Upper lobe of right lung (tissue), 1 donor: ENCODE data around the gene PDE6B. TPM values are rescaled to one million over a fixed set of nuclear protein-coding genes. Genes with fewer than 3 reads are reported as not detected.
A peak's percentile ranks its signal among the peaks of the same experiment; 100 is the strongest.

Experiments used
- ATAC-seq: fragments of 200-7000 bp; cut with Tn5 transposase; one replicate; pipeline ENCODE4 v1.9.1; 2020; ENCODE audit warnings: mild to moderate bottlenecking, moderate library complexity
- DNase-seq: peaks from one replicate; pipeline ENCODE4 v3.0.0-alpha.2; 2020
- H3K27ac ChIP-seq: fragments of 200-600 bp; one replicate; pipeline ENCODE4 v1.8.0; 2022
- H3K27me3 ChIP-seq: fragments of 200-600 bp; one replicate; pipeline ENCODE4 v1.8.0; 2022; ENCODE audit warnings: mild to moderate bottlenecking
- H3K36me3 ChIP-seq: fragments of 200-600 bp; one replicate; pipeline ENCODE4 v1.8.0; 2022
- H3K4me1 ChIP-seq: fragments of 200-600 bp; one replicate; pipeline ENCODE4 v1.8.0; 2022
- H3K4me3 ChIP-seq: fragments of 200-600 bp; one replicate; pipeline ENCODE4 v1.8.0; 2022; ENCODE audit warnings: mild to moderate bottlenecking
- H3K9me3 ChIP-seq: fragments of 200-600 bp; one replicate; pipeline ENCODE4 v1.8.0; 2022
- CTCF ChIP-seq: fragments of 200-600 bp; IDR thresholded peaks from one replicate; pipeline ENCODE4 v1.8.0; 2022; ENCODE audit warnings: antibody characterized with exemption
- intact Hi-C: fragments of 100-400 bp; cut with DNase I; formaldehyde crosslinking; loops from one replicate; pipeline ENCODE4 v1.11.0; 2022
- total RNA-seq: library from RNA; stranded (reverse); fragmentation: NEBNext Ultra II Directional; extraction: Animal tissue kit (Norgen Biotek cat#: 25700); gene quantifications from one replicate; pipeline ENCODE4 v1.2.1, GENCODE V29; 2021
- donor health status: DM: no; HTN: yes; CAD: no; lungs with severe emphysema.

PDE6B gene
- total RNA-seq, 1 donor from 2014 or later = 9.1 TPM

GRCh38 chr4:629915-630641 lies 4.7 kb downstream of the PDE6B start:
- Histone ChIP-seq H3K27ac (no peak overlapping the region), H3K4me3 (no peak overlapping the region), H3K36me3 (no peaks in the 10 kb centered on the region), H3K27me3 (peaks cover 6% of the 10 kb centered on the region), H3K9me3 (no peaks in the 10 kb centered on the region), H3K4me1 (no peaks in the 10 kb centered on the region)
- DNase-seq (peak; percentile 39), ATAC-seq (no peak)
- intact Hi-C loops = no loop called here
- no peak for TF ChIP-seq CTCF

DNA sequence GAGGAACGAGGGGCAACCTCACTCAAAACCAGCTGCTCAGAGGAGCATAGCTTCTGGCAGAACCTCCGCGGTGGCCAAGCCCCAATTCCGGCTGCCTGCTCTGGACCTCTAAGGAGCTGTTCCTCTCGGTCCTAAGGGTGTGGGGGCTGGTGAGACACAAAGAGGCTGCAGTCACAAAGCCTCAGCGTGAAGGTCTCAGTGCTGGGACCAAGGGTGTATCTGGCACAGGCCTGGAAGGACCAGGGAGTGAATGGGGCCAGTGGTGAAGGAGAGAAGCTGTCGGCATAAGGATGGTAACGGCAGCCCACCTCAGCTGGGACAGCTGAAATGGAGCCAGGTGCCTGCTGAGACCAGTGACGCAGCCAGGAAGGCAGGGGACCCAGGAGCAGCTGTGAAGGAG lies 5.3 kb downstream of the PDE6B start:
- TF ChIP-seq CTCF = no peak
- peak; percentile 53 for DNase-seq

DNA sequence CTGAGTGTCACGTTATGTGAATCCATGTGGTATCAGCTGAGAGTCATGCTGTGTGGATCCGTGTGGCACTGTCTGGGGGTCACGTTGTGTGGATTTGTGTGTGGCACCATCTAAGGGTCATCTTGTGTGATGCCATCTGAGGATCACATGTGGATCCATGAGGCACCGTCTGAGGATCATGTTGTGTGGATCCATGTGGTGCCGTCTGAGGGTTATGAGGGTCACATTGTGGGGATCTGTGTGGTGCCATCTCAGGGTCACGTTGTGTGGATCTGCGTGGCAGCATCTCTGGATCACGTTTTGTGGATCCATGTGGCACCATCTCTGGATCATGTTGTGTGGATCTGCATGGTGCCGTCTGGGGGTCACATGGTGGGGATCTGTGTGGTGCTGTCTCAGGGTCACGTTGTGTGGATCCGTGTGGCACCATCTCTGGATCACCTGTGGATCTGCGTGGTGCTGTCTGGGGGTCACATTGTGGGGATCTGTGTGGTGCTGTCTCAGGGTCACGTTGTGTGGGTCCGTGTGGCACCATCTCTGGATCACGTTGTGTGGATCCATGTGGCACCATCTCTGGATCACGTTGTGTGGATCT lies 6.9 kb downstream of the PDE6B start:
- no peak for TF ChIP-seq CTCF
- no peaks in the 10 kb centered on the region for H3K4me1 ChIP-seq
- ATAC-seq = no peak
- no peak overlapping the region for H3K4me3 ChIP-seq
- H3K9me3 ChIP-seq = no peaks in the 10 kb centered on the region
- H3K36me3 ChIP-seq = no peaks in the 10 kb centered on the region
- intact Hi-C loops = no loop called here
- peaks cover 6% of the 10 kb centered on the region for H3K27me3 ChIP-seq
- no peak overlapping the region for H3K27ac ChIP-seq
- DNase-seq = peak; percentile 22

More for the DNA sequence above, 5.3 kb downstream of the PDE6B start:
- Histone ChIP-seq H3K9me3 (no peaks in the 10 kb centered on the region), H3K4me1 (no peaks in the 10 kb centered on the region), H3K27ac (no peak overlapping the region), H3K4me3 (no peak overlapping the region), H3K27me3 (peaks cover 6% of the 10 kb centered on the region), H3K36me3 (no peaks in the 10 kb centered on the region)
- intact Hi-C loops = no loop called here
- no peak for ATAC-seq

GRCh38 chr4:632926-633325 lies 7.6 kb downstream of the PDE6B start:
- Histone ChIP-seq H3K36me3 (no peaks in the 10 kb centered on the region), H3K27ac (no peak overlapping the region), H3K9me3 (no peaks in the 10 kb centered on the region), H3K4me1 (no peaks in the 10 kb centered on the region), H3K27me3 (peaks cover 6% of the 10 kb centered on the region), H3K4me3 (no peak overlapping the region)
- TF ChIP-seq CTCF = no peak
- ATAC-seq (no peak), DNase-seq (peak; percentile 27)
- intact Hi-C loops = no loop called here

DNA sequence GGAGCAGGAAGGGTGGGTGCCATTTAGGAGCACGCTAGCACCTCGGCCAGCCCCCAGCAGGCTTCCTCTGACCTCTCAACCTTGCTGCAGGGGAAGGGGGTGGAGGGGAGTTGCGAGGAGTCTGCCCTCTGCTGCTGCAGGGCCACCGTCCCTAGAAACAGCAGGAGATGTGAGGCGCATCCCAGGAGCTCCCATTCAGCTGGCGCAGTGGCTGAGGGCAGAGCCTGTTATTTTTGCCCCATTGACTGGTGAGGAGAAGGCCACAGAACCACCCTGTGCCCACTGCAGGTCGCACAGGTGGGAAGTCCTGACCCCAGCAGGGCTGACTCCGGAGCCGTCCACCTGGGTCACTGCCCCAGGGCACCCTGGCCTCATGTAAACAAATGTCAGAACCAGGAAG lies 8.0 kb downstream of the PDE6B start:
- TF ChIP-seq CTCF = no peak

More for the DNA sequence above, 8.0 kb downstream of the PDE6B start:
- no peak for ATAC-seq
- H3K4me1 ChIP-seq = no peaks in the 10 kb centered on the region
- H3K36me3 ChIP-seq = no peaks in the 10 kb centered on the region
- peaks cover 6% of the 10 kb centered on the region for H3K27me3 ChIP-seq
- no peak overlapping the region for H3K27ac ChIP-seq
- H3K9me3 ChIP-seq = no peaks in the 10 kb centered on the region
- H3K4me3 ChIP-seq = no peak overlapping the region
- peak; percentile 57 for DNase-seq
- intact Hi-C loops = no loop called here
